ENCODE data around the gene TUBB4B.

The TUBB4B gene

DNA sequence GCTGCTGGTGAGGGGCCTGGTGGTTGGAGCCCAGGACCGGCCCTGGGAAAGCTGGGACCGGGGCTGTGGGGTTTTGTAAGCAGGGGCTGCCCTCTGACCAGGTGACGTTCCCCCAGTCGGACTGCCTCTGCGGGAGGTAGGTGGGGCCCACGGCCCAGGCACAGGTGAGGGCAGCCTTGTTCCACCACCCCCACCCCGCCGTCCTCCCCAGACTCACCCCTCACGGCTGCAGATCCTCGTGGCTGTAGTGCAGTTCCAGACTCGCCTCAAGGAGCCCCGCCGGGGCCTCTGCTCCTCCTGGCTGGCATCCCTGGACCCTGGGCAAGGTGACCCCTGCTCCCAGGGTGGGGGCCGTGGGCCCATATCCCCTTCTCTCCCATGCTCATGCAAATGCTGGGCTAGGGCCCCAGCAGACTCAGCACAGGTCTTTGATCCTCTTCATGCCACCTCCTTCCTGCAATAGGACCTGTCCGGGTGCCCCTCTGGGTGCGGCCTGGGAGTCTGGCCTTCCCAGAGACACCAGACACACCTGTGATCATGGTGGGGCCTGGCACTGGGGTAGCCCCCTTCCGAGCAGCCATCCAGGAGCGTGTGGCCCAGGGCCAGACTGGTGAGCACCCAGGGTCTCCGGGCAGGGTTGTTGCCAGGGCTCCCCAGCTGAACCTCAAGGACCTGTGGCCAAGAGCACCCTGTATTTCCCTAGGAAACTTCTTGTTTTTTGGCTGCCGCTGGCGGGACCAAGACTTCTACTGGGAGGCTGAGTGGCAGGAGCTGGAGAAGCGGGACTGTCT, 25.7 kb upstream of the TUBB4B start:
- TF ChIP-seq EZH2 (IDR thresholded peaks at IDR 0.05; ENCODE audit: borderline replicate concordance, low read length): no peak
- TF ChIP-seq CTCF (IDR thresholded peaks at IDR 0.05; ENCODE audit: low read length): no peak

GRCh38 chr9:137216188-137216965, 24.7 kb upstream of the TUBB4B start:
- Histone ChIP-seq H3K79me2 (ENCODE audit: insufficient read depth, low read length) (no peaks in the 10 kb centered on the region), H3K9ac (ENCODE audit: low read length) (no peak overlapping the region; the same call in 1 of the 2 replicates), H2AFZ (ENCODE audit: low read length) (no peak overlapping the region), H4K20me1 (ENCODE audit: insufficient read depth, low read length) (no peaks in the 10 kb centered on the region), H3K4me3 (ENCODE audit: low read depth, low read length, poor library complexity, severe bottlenecking) (no peak overlapping the region), H3K27me3 (ENCODE audit: insufficient read depth, low read length) (no peaks in the 10 kb centered on the region), H3K9me2 (ENCODE audit: low read depth, low read length) (no peaks in the 10 kb centered on the region), H3K4me2 (ENCODE audit: low read length) (no peak overlapping the region), H3F3A (ENCODE audit: insufficient read depth, low read length) (no peaks in the 10 kb centered on the region), H3K4me1 (ENCODE audit: insufficient read depth, low read length, severe bottlenecking) (peaks cover 20% of the 10 kb centered on the region), H3K9me3 (ENCODE audit: low read length) (no peaks in the 10 kb centered on the region), H3K36me3 (ENCODE audit: insufficient read depth, low read length) (peaks cover 6% of the 10 kb centered on the region; the same call in 1 of the 2 replicates), H3K27ac (ENCODE audit: low read depth, low read length, poor library complexity, severe bottlenecking) (no peak overlapping the region)
- TF ChIP-seq CTCF (IDR thresholded peaks at IDR 0.05; ENCODE audit: low read length): no peak
- TF ChIP-seq EZH2 (IDR thresholded peaks at IDR 0.05; ENCODE audit: borderline replicate concordance, low read length): no peak

More for the DNA sequence above, 25.7 kb upstream of the TUBB4B start:
- Histone ChIP-seq H2AFZ (ENCODE audit: low read length) (no peak overlapping the region), H3K36me3 (ENCODE audit: insufficient read depth, low read length) (peaks cover 6% of the 10 kb centered on the region; the same call in 1 of the 2 replicates), H3F3A (ENCODE audit: insufficient read depth, low read length) (no peaks in the 10 kb centered on the region), H3K9ac (ENCODE audit: low read length) (no peak overlapping the region), H3K27me3 (ENCODE audit: insufficient read depth, low read length) (no peaks in the 10 kb centered on the region), H3K4me3 (ENCODE audit: low read depth, low read length, poor library complexity, severe bottlenecking) (no peak overlapping the region), H3K9me3 (ENCODE audit: low read length) (no peaks in the 10 kb centered on the region), H3K27ac (ENCODE audit: low read depth, low read length, poor library complexity, severe bottlenecking) (no peak overlapping the region), H3K9me2 (ENCODE audit: low read depth, low read length) (no peaks in the 10 kb centered on the region), H3K4me2 (ENCODE audit: low read length) (no peak overlapping the region), H3K4me1 (ENCODE audit: insufficient read depth, low read length, severe bottlenecking) (peaks cover 20% of the 10 kb centered on the region), H4K20me1 (ENCODE audit: insufficient read depth, low read length) (no peaks in the 10 kb centered on the region), H3K79me2 (ENCODE audit: insufficient read depth, low read length) (no peaks in the 10 kb centered on the region)

DNA sequence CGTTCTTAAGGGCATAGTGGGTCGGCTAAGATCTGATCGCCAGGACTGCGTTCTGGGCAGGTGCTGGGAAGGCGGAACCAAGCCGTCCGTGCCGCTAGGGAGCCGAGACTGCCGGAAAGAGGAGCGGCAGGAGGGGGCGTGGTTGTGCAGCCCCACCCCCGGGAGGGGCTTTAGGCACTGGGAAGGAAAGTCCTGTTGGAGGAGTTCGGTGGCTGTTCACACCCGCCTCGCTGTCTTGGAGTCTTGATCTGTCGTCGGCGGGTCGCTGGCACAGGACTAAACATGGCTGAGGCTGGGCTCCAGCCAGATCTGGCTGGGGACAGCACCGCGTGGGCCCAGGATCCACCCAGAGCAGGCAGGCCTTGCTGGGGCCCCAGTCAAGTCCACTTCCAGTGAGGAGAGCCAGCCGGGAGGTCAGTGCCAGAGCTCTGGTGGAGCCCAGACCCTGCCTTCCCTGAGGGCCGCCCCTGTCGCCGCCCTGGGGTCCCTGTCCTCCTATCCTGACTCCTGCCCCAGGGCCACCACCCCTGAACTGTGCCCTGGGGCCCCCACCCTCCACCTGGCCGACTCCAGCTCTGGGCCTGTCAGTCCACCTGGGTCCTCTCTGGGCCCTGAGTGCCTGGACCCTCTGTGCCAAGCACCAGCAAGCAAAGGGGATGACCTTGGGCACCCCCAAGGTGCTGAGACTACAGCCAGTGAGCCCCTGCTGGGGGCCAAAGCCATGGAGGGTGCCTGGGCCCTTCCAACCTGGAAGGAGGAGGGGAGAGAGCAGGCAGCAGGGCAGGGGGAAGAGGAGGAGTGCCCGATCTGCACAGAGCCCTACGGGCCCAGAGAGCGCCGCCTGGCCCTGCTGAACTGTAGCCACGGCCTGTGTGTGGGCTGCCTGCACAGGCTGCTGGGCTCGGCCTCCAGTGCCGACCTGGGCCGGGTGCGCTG, 23.5 kb upstream of the TUBB4B start:
- peak overlapping the region; percentile 54; the same call in 1 of the 2 replicates for H3K4me2 ChIP-seq (ENCODE audit: low read length)

More for the DNA sequence above, 23.5 kb upstream of the TUBB4B start:
- H3K4me3 ChIP-seq (ENCODE audit: low read depth, low read length, poor library complexity, severe bottlenecking): no peak overlapping the region
- no peaks in the 10 kb centered on the region for H3K27me3 ChIP-seq (ENCODE audit: insufficient read depth, low read length)
- H3K9ac ChIP-seq (ENCODE audit: low read length): no peak overlapping the region; the same call in 1 of the 2 replicates
- H3K36me3 ChIP-seq (ENCODE audit: insufficient read depth, low read length): peaks cover 6% of the 10 kb centered on the region; the same call in 1 of the 2 replicates
- H4K20me1 ChIP-seq (ENCODE audit: insufficient read depth, low read length): no peaks in the 10 kb centered on the region
- H2AFZ ChIP-seq (ENCODE audit: low read length): no peak overlapping the region
- H3K9me2 ChIP-seq (ENCODE audit: low read depth, low read length): no peaks in the 10 kb centered on the region
- peaks cover 23% of the 10 kb centered on the region for H3K4me1 ChIP-seq (ENCODE audit: insufficient read depth, low read length, severe bottlenecking)
- H3F3A ChIP-seq (ENCODE audit: insufficient read depth, low read length): no peaks in the 10 kb centered on the region
- H3K9me3 ChIP-seq (ENCODE audit: low read length): no peaks in the 10 kb centered on the region
- no peaks in the 10 kb centered on the region for H3K79me2 ChIP-seq (ENCODE audit: insufficient read depth, low read length)
- TF ChIP-seq CTCF (IDR thresholded peaks at IDR 0.05; ENCODE audit: low read length) (no peak), EZH2 (IDR thresholded peaks at IDR 0.05; ENCODE audit: borderline replicate concordance, low read length) (no peak)
- H3K27ac ChIP-seq (ENCODE audit: low read depth, low read length, poor library complexity, severe bottlenecking): no peak overlapping the region
